22Rv1 (cell line): Measurements from ENCODE around the gene LLGL1.

Experiments
- H3K27ac ChIP-seq: fragments of 450-650 bp; 2 replicates; pipeline ENCODE4 v1.5.1; 2017
- ZFX ChIP-seq: fragments of 450-650 bp; IDR thresholded peaks from 2 replicates; pipeline ENCODE4 v1.6.1; 2017; ENCODE audit warnings: antibody characterized with exemption, borderline replicate concordance
- TF ChIP-seq, protein P1 (sequence below): fragments of 450-650 bp; IDR thresholded peaks from 2 replicates; pipeline ENCODE4 v1.5.1; 2017; ENCODE audit warnings: mild to moderate bottlenecking

LLGL1 gene

GRCh38 chr17:18230288-18231141 is 5.1 kb downstream of the LLGL1 start:
- H3K27ac ChIP-seq = no peak overlapping the region
- TF ChIP-seq, protein P1, sequence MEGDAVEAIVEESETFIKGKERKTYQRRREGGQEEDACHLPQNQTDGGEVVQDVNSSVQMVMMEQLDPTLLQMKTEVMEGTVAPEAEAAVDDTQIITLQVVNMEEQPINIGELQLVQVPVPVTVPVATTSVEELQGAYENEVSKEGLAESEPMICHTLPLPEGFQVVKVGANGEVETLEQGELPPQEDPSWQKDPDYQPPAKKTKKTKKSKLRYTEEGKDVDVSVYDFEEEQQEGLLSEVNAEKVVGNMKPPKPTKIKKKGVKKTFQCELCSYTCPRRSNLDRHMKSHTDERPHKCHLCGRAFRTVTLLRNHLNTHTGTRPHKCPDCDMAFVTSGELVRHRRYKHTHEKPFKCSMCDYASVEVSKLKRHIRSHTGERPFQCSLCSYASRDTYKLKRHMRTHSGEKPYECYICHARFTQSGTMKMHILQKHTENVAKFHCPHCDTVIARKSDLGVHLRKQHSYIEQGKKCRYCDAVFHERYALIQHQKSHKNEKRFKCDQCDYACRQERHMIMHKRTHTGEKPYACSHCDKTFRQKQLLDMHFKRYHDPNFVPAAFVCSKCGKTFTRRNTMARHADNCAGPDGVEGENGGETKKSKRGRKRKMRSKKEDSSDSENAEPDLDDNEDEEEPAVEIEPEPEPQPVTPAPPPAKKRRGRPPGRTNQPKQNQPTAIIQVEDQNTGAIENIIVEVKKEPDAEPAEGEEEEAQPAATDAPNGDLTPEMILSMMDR = no peak
- TF ChIP-seq ZFX = no peak

DNA sequence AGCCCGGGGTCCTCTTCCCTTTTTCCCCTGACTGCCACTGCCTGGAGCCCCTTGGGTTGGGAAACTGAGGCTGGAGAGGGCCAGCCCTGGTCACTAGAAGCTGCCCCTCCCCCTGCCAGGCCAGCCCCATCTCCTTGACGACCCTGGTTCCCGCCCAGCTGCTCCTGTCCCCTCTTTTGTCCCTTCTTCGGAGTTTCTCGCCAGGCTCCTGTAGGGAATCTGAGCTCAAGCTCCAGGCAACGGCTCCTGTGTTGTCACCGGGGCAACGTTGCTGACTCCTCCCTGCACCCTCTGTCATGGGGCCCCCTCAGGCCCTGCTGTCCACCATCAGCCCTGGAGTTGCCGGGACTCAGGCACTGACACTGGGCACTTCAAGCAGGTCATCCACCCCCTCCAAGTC is 5.7 kb downstream of the LLGL1 start:
- TF ChIP-seq ZFX = no peak
- TF ChIP-seq, protein P1 = no peak
- H3K27ac ChIP-seq = no peak overlapping the region

DNA sequence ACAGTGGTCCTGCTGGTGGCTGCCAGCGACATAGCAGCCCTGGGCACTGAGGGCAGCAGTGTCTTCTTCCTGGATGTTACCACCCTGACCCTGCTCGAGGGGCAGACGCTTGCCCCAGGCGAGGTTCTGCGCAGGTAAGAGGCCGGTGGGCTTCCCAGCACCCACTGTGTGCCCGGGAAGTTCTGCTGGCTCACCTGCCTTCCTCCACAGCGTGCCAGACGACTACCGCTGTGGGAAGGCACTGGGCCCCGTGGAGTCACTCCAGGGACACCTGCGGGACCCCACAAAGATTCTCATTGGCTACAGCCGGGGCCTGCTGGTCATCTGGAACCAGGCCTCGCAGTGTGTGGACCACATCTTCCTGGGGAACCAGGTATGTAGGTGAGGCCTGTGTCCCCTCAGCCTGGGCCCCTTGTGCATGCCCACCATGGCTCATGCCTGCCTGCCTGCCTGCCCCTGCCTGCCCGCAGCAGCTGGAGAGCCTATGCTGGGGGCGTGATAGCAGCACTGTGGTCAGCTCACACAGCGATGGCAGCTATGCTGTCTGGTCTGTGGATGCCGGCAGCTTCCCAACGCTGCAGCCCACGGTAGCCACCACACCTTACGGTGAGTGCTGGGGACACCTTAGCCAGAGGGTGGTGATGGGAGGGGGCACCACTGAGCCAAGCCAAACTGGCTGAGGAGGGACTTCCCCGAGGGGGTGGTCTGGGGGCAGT is 8.5 kb downstream of the LLGL1 start:
- no peak overlapping the region for H3K27ac ChIP-seq
- TF ChIP-seq, protein P1 = no peak
- no peak for TF ChIP-seq ZFX

DNA sequence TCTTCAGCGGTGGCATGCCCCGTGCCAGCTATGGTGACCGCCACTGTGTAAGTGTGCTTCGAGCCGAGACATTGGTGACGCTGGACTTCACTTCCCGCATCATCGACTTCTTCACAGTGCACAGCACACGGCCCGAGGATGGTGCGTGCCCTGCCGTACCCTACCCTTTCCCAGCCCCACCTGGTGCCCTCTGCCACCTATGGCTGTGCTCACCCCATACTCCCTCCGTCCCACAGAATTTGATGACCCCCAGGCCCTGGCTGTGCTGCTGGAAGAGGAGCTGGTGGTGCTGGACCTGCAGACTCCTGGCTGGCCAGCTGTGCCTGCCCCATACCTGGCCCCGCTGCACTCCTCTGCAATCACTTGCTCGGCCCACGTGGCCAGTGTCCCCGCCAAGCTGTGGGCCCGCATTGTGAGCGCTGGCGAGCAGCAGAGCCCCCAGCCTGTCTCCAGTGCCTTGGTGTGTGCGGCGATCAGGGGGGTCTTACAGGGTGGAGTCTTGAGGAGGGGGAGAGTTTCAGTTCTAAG is 9.5 kb downstream of the LLGL1 start:
- no peak overlapping the region for H3K27ac ChIP-seq
- TF ChIP-seq ZFX = no peak
- TF ChIP-seq, protein P1 = no peak

DNA sequence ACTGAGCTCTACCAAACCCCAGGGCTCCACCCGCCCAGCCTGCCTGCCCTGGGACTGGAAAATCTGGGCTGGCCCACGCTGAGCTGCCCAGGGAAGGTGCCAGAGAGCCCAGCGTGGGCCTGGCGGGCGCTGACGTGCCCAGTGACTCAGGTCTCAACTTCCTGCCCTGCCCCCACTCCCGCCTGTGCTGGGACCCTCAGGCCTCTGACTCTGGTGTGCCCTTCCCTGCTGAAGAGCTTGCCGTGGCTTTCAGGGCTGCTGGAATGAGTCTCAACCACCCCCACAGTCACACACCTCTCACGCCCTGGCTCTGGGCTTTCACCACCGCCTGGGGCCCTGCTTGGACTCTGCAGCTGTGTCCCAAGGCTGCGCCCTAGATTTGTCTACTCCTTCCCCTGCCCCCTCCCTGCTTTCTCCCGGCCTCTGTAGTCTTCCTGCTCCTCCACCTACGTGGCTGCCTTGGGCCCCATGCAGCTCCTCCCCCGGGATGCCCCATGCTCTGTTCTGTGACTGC is 10.4 kb downstream of the LLGL1 start:
- no peak overlapping the region for H3K27ac ChIP-seq
- no peak for TF ChIP-seq ZFX
- TF ChIP-seq, protein P1 = no peak

DNA sequence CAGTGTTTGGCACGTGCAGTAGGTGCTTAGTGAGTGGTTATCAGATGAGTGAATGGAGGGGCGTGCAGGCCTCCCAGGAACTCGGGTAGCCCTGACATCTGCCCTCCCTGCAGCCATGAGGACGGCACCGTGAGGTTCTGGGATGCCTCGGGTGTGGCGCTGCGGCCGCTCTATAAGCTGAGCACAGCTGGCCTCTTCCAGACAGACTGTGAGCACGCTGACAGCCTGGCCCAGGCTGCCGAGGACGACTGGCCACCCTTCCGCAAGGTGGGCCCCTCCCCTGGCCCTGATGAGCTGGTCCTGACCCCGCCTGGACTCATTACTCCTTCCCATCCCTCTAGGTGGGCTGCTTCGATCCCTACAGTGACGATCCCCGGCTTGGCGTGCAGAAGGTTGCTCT is 11.1 kb downstream of the LLGL1 start:
- no peak overlapping the region for H3K27ac ChIP-seq
- TF ChIP-seq, protein P1 = no peak
- TF ChIP-seq ZFX = no peak

GRCh38 chr17:18237461-18237860 is 12.0 kb downstream of the LLGL1 start:
- TF ChIP-seq ZFX = no peak
- TF ChIP-seq, protein P1 = no peak
- no peak overlapping the region for H3K27ac ChIP-seq
